GM19328 (cell line): Measurements from ENCODE around the gene ZNF428.
"Not testable (repeated sequence)": the region's sequence is repeated elsewhere in the genome, so short reads cannot be mapped to it uniquely, and the experiment has no call there.

Experiments used
- ATAC-seq: cut with Tn5 transposase; IDR thresholded peaks from one replicate; pipeline ENCODE4 v1.9.1; 2021; ENCODE audit warnings: mild to moderate bottlenecking, moderate library complexity; ENCODE audit not compliant: unreplicated experiment

Gene ZNF428

GRCh38 chr19:43619262-43620060 is at the start of gene ZNF428:
TSS of gene ZNF428 (minus strand) at chr19:43619629. CDS start at chr19:43614304, 5,325 bp downstream.
- peak; percentile 71 for ATAC-seq

DNA sequence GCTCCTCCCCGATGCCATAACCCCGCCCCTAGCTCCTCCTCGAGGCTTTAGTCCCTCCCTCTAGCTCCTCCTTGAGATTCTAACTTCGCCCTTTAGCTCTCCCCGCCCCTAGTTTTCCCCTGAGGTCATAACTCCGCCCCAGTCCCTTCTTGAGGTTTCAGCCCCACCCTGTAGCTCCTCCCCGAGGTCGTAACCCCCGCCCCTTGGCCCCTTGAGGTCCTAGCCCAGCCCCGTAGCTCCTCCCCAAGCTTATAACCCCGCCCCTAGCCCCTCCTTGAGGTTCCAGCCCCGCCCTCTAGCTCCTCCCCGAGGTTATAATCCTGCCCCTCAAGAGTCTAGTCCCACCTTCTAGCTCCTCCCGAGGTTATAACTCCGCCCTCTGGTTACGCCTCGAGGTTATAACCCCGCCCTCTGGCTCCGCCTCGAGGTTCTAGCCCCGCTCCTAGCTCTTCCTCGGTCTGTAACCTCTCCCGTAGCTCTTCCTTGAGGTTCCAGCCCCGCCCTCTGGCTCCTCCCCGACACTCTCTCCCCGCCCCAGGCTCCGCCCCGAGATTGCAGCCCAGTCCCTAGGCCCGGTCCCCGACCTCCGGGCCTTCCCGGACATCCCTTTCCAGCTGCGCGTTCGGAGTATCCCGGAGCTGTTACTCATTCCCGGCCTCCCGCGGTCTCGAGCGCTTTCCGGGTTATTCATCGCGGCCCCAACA is 49.1 kb upstream of the ZNF428 start:
- ATAC-seq: peak; percentile 85

- ATAC-seq: no peak
Observed at GRCh38 chr19:43667876-43668405, 48.5 kb upstream of the ZNF428 start.

GRCh38 chr19:43667126-43667875 is 47.9 kb upstream of the ZNF428 start:
- ATAC-seq: no peak

GRCh38 chr19:43664018-43664417 is 44.6 kb upstream of the ZNF428 start:
- ATAC-seq: no peak

DNA sequence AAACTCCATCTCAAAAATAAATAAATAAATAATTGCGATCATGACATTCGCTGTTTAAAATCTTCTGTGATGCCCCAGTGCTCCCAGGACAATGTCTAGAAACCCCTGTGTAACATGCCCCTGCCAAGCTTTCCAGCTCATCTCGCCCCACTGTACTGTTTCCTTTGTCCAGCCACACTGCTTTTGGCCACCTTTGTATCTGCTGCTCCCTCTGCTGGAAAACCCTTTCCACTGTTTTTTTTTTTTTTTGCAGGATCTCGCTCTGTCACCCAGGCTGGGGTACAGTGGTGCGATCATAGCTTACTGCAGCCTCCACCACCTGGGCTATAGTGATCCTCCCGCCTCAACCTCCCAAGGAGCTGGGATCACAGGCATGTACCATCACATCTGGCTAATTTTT is 43.1 kb upstream of the ZNF428 start:
- no peak for ATAC-seq

DNA sequence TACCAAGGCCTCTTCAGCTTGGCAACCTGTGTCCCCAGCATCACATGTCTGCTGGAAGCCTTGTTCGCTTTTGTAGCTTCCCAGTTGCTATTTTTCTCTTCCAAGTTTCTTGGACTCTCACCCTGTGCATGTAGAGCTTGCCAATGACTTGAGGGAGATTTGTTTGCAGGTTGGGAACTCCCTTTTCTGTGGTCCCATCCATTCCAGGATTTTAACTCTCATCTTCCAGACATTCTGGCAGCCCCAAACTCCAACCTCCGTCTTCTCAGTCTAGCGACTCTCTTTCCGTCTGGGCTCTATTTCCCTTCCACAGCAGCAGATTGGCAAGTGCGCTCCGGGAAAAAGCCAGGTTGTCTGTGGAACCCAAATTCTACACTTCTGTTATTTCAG is 41.5 kb upstream of the ZNF428 start:
- ATAC-seq: no peak

- no peak for ATAC-seq
Observed at GRCh38 chr19:43660301-43660970, 41.0 kb upstream of the ZNF428 start.

DNA sequence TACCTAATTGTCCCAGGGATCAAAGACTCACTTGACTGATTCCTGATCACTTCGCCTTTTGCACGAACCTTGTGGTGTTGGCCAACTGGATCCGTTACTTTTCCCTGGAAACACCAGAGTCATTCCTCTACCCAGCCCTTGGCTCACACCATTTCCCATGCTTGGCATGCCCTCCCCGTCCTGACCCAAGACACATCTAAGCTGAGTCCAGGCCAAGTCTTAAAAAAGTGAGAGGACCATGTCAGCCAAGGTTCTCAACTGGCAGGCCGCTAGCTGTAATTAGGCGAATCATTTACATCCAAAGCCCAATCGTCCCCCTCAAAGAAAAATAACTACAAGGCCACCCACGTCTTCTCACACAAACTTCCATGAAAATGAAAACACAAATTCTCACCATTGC is 39.1 kb upstream of the ZNF428 start:
- ATAC-seq: no peak

GRCh38 chr19:43658001-43658400 is 38.6 kb upstream of the ZNF428 start:
- no peak for ATAC-seq

GRCh38 chr19:43656436-43656835 is 37.0 kb upstream of the ZNF428 start:
- ATAC-seq: no peak

DNA sequence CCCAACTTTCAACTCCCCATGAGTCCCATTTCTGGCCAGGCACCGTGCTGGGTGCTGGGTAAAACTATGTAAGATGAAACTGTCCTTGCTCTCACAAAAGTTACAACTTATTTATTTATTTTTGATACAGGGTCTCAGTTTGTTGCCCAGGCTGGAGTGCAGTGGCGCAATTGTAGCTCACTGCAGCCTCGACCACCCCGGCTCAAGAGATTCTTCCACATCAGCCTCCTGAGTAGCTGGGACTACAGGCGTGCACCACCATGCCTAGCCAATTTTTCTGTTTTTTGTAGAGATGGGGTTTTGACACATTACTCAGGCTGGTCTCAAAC is 33.1 kb upstream of the ZNF428 start:
- no peak for ATAC-seq

- no peak for ATAC-seq
Observed at GRCh38 chr19:43651758-43652545, 32.5 kb upstream of the ZNF428 start.

DNA sequence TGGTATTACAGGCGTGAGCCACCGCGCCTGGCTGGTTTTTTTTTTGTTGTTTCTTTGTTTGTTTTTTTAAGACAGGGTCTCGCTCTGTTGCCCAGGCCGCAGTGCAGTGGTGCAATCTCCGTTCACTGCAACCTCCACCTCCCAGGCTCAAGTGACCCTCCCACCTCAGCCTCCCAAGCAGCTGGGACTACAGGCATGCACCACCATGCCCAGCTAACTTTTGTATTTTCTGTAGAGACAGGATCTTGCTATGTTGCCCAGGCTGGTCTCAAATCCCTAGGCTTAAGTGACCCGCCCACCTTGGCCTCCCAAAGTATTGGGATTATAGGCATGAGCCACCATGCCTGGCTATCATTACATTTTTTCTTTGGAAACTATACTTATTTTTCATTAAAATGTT is 30.8 kb upstream of the ZNF428 start:
- not testable (repeated sequence) for ATAC-seq

- ATAC-seq: no peak
Observed at GRCh38 chr19:43649514-43649913, 30.1 kb upstream of the ZNF428 start.

- no peak for ATAC-seq
Observed at GRCh38 chr19:43648633-43649032, 29.2 kb upstream of the ZNF428 start.

GRCh38 chr19:43644181-43644580 is 24.8 kb upstream of the ZNF428 start:
- no peak for ATAC-seq

DNA sequence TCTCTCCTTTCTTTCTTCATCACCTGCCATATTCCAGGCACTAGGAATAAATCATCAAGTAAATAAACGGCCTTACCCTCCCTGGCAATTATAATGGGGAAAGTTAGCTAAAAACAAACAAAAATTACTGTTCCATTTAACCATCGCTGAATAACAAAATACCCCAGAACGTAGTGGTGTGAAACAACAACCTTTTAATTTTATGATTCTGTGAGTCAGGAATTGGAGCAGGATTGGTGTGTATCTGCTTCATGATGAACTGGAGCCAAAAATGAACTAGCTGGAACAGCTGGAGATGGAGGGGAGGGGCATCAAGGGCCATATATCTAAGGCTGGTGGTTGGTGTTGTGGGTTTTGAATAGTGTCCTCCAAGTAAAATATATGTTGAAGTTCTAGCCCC is 23.9 kb upstream of the ZNF428 start:
- no peak for ATAC-seq

- no peak for ATAC-seq
Observed at GRCh38 chr19:43642531-43642930, 23.1 kb upstream of the ZNF428 start.

DNA sequence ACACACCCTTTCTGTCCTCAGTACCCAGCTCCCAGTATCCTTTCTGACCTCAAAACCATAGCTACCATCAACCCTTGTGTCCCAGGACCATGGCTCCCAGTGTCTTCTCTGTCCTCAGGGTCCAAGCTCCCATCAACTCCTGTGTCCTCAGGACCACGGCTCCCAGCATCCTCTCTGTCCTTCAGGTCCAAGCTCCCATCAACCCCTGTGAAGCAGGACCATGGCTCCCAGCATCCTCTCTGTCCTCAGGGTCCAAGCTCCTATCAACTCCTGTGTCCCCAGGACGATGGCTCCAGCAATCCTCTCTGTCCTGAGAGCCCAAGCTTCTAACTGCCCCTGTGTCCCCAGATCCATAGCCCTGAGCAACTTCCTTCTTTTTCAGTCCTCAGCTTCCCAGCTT is 21.9 kb upstream of the ZNF428 start:
- ATAC-seq: no peak
